ENCODE measurements around the gene HNRNPL.
"Not testable (repeated sequence)": the region's sequence is repeated elsewhere in the genome, so short reads cannot be mapped to it uniquely, and the experiment has no call there.

Gene HNRNPL

GRCh38 chr19:38796154-38796553, 53.6 kb downstream of the HNRNPL start:
- DNase-seq, result no peak

- DNase-seq, result no peak
Observed at GRCh38 chr19:38795549-38795948, 54.2 kb downstream of the HNRNPL start.

GRCh38 chr19:38793671-38794070, 56.1 kb downstream of the HNRNPL start:
- DNase-seq, result no peak

- DNase-seq, result no peak
Observed at GRCh38 chr19:38793177-38793576, 56.6 kb downstream of the HNRNPL start.

GRCh38 chr19:38792250-38793111, 57.3 kb downstream of the HNRNPL start:
- DNase-seq, result no peak

- not testable (repeated sequence) for DNase-seq
Observed at GRCh38 chr19:38791451-38792064, 58.2 kb downstream of the HNRNPL start.

- DNase-seq, result not testable (repeated sequence)
Observed at GRCh38 chr19:38790507-38791403, 59.0 kb downstream of the HNRNPL start.

- no peak for DNase-seq
Observed at GRCh38 chr19:38788478-38789243, 61.1 kb downstream of the HNRNPL start, which contains the start of gene LGALS7B. TSS of gene LGALS7B (plus strand) at chr19:38789200. CDS start at chr19:38789227, 27 bp downstream.

- no peak for DNase-seq
Observed at GRCh38 chr19:38786572-38787265, 63.1 kb downstream of the HNRNPL start.
